AG09319 (cell line): Measurements from ENCODE around the gene PRKCQ.
"Not testable (repeated sequence)": the region's sequence is repeated elsewhere in the genome, so short reads cannot be mapped to it uniquely, and the experiment has no call there.

ENCODE experiments used
- DNase-seq: peaks from one replicate; pipeline ENCODE4 v3.0.0-alpha.2; 2010; ENCODE audit warnings: low read depth; ENCODE audit errors: extremely low read depth
- CTCF ChIP-seq: IDR thresholded peaks from 2 replicates; pipeline ENCODE4 v1.5.1; 2011; ENCODE audit warnings: low read depth, mild to moderate bottlenecking, inconsistent platforms, low read length, moderate library complexity

PRKCQ gene

GRCh38 chr10:6446711-6447110 lies 133.4 kb downstream of the PRKCQ start:
- no peak for DNase-seq

GRCh38 chr10:6445671-6446316 lies 134.3 kb downstream of the PRKCQ start:
- TF ChIP-seq CTCF, result peak; percentile 67
- DNase-seq, result no peak

More at GRCh38 chr10:6446711-6447110, 133.4 kb downstream of the PRKCQ start:
- no peak for TF ChIP-seq CTCF

- DNase-seq, result not testable (repeated sequence)
These were observed 140.2 kb downstream of the PRKCQ start for GRCh38 chr10:6439875-6440274.

GRCh38 chr10:6431861-6432260 lies 148.2 kb downstream of the PRKCQ start:
- DNase-seq, result no peak
- TF ChIP-seq CTCF, result no peak

GRCh38 chr10:6431186-6431585 lies 148.9 kb downstream of the PRKCQ start:
- DNase-seq, result no peak
- TF ChIP-seq CTCF, result no peak

DNA sequence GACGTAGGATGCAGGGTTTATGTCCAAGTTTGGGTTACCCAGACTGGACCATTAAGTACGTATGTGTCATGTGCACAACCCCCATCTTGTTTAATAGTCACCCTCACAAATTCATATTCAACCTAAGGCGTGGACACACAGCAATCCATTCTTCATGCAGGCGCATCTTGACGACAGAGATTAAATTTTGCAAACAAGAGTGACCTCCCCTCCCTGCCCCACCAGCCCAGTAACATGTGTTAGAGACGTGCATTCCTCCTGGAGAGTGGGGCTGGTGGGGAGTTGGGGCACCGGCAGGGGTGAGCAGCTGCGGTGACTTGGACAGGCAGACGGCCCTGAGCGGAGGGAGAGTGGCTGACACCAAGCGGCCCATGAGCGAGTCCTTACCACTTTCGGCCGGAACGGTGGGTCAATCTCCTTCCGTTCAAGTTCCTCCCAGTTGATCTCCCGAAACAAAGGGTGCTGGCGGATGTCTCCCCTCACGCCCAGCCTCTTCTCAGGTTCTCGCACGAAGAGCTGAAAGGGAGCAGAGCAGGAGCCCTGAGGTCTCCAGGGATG lies 149.6 kb downstream of the PRKCQ start:
- no peak for DNase-seq
- TF ChIP-seq CTCF, result no peak

DNA sequence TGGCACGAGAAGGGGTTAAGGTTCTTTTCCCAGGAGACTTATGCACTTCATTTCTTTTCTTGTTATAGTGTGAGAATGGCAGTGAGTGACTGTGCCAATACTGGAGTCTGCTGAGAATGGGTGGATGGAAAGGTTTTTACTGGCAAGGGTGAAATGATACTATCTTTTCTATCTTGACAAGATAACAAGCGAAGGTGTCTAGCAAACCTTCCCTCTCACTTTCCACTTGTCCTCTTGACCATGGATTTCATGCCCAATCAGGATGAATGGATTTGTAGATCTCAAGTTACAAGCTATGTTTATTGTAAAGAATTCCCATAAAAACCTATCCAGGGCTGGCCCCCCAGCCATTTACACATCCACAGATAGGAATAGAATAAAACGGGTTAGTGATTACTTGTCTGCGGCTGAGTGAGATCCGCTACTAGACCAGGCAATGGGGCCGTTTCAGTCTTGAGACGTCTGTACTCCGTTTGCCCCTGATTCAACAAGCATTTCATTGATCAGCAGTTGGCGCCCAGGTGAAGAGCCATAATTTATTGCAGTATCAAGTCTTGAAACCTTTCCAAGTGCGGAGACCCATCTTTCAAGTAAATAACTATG lies 152.6 kb downstream of the PRKCQ start:
- TF ChIP-seq CTCF, result no peak
- DNase-seq, result no peak

- no peak for DNase-seq
- no peak for TF ChIP-seq CTCF
These were observed 153.8 kb downstream of the PRKCQ start for GRCh38 chr10:6426317-6426716.
